Measurements from ENCODE around the gene UBAC2. TPM values are rescaled to one million over a fixed set of nuclear protein-coding genes. Genes with fewer than 3 reads are reported as not detected.

UBAC2 gene
- total RNA-seq, 4 donors from 2014 or later, result 54.4 to 65.9 (median 59.5) TPM

DNA sequence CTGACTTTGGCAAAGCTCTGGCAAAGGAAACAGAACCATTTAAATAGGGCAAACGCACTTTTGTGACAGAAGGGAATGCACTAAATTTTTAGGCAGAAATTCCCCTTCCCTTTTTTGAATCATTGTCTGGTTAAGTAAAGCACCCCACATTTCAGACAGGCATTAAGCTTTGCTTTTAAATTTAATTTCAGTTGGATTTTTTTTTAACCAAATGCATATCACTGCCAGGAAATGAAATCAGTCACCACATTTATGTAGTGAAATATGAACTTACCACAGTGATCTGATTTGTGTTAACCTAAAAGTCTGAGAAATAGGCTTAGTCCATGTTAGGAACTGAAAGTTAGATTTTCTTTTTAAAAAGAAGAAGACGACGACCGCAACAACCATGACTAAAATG lies 95.7 kb downstream of the UBAC2 start:
- Histone ChIP-seq H3K4me3 (no peak overlapping the region), H3K27ac (no peak overlapping the region), H3K9me3 (no peaks in the 10 kb centered on the region), H3K36me3 (no peaks in the 10 kb centered on the region), H3K4me1 (no peaks in the 10 kb centered on the region), H3K27me3 (no peaks in the 10 kb centered on the region)
- intact Hi-C loops (cut with DNase I; ENCODE audit: low total_unique reads), result no loop called here
- TF ChIP-seq, protein P1, sequence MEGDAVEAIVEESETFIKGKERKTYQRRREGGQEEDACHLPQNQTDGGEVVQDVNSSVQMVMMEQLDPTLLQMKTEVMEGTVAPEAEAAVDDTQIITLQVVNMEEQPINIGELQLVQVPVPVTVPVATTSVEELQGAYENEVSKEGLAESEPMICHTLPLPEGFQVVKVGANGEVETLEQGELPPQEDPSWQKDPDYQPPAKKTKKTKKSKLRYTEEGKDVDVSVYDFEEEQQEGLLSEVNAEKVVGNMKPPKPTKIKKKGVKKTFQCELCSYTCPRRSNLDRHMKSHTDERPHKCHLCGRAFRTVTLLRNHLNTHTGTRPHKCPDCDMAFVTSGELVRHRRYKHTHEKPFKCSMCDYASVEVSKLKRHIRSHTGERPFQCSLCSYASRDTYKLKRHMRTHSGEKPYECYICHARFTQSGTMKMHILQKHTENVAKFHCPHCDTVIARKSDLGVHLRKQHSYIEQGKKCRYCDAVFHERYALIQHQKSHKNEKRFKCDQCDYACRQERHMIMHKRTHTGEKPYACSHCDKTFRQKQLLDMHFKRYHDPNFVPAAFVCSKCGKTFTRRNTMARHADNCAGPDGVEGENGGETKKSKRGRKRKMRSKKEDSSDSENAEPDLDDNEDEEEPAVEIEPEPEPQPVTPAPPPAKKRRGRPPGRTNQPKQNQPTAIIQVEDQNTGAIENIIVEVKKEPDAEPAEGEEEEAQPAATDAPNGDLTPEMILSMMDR (IDR thresholded peaks at IDR 0.05), result no peak
- no peak for TF ChIP-seq POLR2A (IDR thresholded peaks at IDR 0.05)
- DNase-seq, result no peak

DNA sequence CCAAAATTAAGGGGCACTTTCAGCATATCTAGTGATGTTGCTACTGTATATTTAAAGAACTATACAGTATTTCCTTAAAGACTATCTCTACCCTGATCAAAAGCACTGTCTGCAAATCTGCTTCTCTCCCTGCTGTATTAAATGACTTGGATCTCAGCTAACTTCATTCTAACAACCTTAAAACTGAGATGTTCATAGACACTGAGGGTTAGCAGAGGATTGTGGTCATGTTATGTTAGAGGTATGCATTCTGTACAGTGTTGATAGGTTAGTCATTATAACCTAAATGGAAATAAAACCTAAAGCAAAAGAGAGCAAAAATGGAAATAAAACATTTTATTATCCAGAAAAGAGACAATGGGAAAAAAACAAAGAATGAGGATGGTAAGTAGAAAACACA lies 96.7 kb downstream of the UBAC2 start:
- intact Hi-C loops (cut with DNase I; ENCODE audit: low total_unique reads), result no loop called here
- no peak for DNase-seq
- H3K4me1 ChIP-seq, result no peaks in the 10 kb centered on the region
- TF ChIP-seq, protein P1 (IDR thresholded peaks at IDR 0.05), result no peak
- no peak for TF ChIP-seq POLR2A (IDR thresholded peaks at IDR 0.05)
- no peak overlapping the region for H3K4me3 ChIP-seq
- H3K9me3 ChIP-seq, result no peaks in the 10 kb centered on the region
- no peak overlapping the region for H3K27ac ChIP-seq
- no peaks in the 10 kb centered on the region for H3K27me3 ChIP-seq
- no peaks in the 10 kb centered on the region for H3K36me3 ChIP-seq

DNA sequence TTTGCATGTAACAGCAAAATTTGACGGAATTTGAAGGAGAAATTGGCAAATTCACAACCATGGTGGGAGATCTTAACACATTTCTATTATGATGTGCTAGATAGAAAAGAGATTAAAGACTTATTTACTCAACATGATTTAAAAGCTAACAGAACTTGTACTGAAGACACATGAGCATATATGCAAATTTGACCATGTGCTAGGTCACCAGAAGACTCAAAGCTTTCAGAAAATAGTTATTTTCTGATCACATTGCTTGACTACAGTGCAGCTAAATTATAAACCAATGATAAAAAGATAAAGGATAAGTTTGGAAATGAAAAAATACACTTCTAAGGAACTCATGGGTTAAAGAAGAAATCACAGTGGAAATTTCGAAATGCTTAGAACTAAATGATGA lies 97.4 kb downstream of the UBAC2 start:
- Histone ChIP-seq H3K4me1 (no peaks in the 10 kb centered on the region), H3K9me3 (no peaks in the 10 kb centered on the region), H3K36me3 (no peaks in the 10 kb centered on the region), H3K4me3 (no peak overlapping the region), H3K27me3 (no peaks in the 10 kb centered on the region), H3K27ac (no peak overlapping the region)
- DNase-seq, result no peak
- intact Hi-C loops (cut with DNase I; ENCODE audit: low total_unique reads), result no loop called here
- TF ChIP-seq, protein P1 (IDR thresholded peaks at IDR 0.05), result no peak
- no peak for TF ChIP-seq POLR2A (IDR thresholded peaks at IDR 0.05)

DNA sequence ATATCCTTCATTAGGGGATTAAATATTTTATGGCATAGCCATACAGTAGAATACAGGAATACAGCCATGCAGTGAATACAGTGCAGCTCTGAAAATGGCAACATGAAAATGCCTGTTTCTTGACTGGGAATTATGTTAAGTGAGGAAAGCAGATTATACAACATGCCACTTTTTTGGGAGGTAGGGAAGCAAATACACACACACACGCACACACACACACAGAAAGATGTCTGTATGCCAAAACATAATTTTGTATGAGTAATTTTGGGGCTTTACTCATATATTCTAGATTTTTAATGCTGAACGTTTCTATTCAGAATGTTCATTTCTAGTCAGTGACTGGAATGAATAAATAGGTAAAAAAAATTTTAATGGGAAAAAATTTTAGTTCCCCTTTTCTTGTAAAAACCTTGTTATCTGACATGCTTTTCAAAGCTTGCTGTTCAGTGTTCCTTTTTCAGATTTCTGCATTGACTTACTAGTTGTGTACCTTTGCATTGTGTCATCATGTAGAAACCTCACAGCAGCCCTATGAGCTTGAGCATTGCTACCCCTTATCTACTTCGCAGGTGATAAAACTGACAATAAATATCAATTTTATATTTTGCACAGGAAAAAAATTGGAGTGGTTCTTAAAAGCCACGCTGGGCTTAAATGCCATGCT lies 98.7 kb downstream of the UBAC2 start:
- no peaks in the 10 kb centered on the region for H3K4me1 ChIP-seq
- DNase-seq, result no peak
- no peak overlapping the region for H3K27ac ChIP-seq
- TF ChIP-seq POLR2A (IDR thresholded peaks at IDR 0.05), result no peak
- TF ChIP-seq, protein P1 (IDR thresholded peaks at IDR 0.05), result no peak
- no peaks in the 10 kb centered on the region for H3K27me3 ChIP-seq
- no peaks in the 10 kb centered on the region for H3K9me3 ChIP-seq
- intact Hi-C loops (cut with DNase I; ENCODE audit: low total_unique reads), result no loop called here
- no peak overlapping the region for H3K4me3 ChIP-seq
- H3K36me3 ChIP-seq, result no peaks in the 10 kb centered on the region

DNA sequence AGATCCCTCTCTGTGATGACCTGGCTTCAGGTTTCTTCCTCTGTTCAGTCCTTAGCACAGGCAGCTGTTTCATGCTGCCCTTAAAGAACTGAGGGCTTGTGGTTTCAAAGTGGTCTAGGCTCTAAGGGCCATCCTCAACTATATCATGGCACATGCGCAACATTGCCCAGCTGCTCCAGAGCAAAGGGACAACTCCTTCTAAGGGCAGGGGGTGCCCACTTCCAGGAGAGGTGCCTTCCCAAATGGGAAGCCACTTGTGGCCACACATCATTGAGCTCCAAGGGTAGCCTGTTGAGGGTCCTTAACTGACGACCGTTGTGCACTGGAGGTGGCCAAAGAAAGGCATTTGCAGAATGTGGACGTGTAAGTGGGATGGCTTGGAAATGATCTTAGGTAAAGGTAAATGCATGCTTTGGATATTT lies 99.3 kb downstream of the UBAC2 start:
- intact Hi-C loops (cut with DNase I; ENCODE audit: low total_unique reads), result no loop called here
- Histone ChIP-seq H3K27me3 (no peaks in the 10 kb centered on the region), H3K27ac (no peak overlapping the region), H3K4me1 (no peaks in the 10 kb centered on the region), H3K36me3 (no peaks in the 10 kb centered on the region), H3K4me3 (no peak overlapping the region), H3K9me3 (no peaks in the 10 kb centered on the region)
- no peak for TF ChIP-seq POLR2A (IDR thresholded peaks at IDR 0.05)
- TF ChIP-seq, protein P1 (IDR thresholded peaks at IDR 0.05), result no peak
- no peak for DNase-seq

Data from uterus (tissue), 4 donors.